Thyroid gland (tissue), 4 donors: ENCODE data around the gene SYS1.

ENCODE experiments used
- POLR2A ChIP-seq, 2 donors: fragments of 450-650 bp; IDR thresholded peaks; one replicate each; pipeline ENCODE4 v1.6.1; 2017; ENCODE audit warnings: antibody characterized with exemption in 2 of 2, mild to moderate bottlenecking in 2 of 2, moderate library complexity in 1 of 2
- TF ChIP-seq, protein P1 (sequence below), 6 experiments: fragments of 200-600 bp in 3 of 6; fragments of 450-650 bp in 3 of 6; sonication (generic) in 3 of 6; IDR thresholded peaks; one replicate each; pipeline ENCODE4 v1.5.1; 2016 to 2019; ENCODE audit warnings: antibody characterized with exemption in 6 of 6, mild to moderate bottlenecking in 2 of 6, inconsistent platforms in 1 of 6, moderate library complexity in 1 of 6

GRCh38 chr20:45340236-45340847 lies 22.6 kb upstream of the SYS1 start:
- TF ChIP-seq, protein P1, sequence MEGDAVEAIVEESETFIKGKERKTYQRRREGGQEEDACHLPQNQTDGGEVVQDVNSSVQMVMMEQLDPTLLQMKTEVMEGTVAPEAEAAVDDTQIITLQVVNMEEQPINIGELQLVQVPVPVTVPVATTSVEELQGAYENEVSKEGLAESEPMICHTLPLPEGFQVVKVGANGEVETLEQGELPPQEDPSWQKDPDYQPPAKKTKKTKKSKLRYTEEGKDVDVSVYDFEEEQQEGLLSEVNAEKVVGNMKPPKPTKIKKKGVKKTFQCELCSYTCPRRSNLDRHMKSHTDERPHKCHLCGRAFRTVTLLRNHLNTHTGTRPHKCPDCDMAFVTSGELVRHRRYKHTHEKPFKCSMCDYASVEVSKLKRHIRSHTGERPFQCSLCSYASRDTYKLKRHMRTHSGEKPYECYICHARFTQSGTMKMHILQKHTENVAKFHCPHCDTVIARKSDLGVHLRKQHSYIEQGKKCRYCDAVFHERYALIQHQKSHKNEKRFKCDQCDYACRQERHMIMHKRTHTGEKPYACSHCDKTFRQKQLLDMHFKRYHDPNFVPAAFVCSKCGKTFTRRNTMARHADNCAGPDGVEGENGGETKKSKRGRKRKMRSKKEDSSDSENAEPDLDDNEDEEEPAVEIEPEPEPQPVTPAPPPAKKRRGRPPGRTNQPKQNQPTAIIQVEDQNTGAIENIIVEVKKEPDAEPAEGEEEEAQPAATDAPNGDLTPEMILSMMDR (IDR thresholded peaks at IDR 0.05), result no peak
- TF ChIP-seq POLR2A (IDR thresholded peaks at IDR 0.05), result no peak
